Common myeloid progenitor, CD34-positive (primary cell): ENCODE results near the gene DSG2.

Experiments
- CTCF ChIA-PET: fragments of 350-600 bp; sonication (Branson Sonifier 250); formaldehyde crosslinking; loops from one replicate; lab custom pipeline; 2021; ENCODE audit warnings: antibody characterized with exemption; lab: Charles Lee
- POLR2A ChIA-PET: fragments of 350-600 bp; sonication (Branson Sonifier 250); formaldehyde crosslinking; loops from one replicate; lab custom pipeline; 2021; ENCODE audit warnings: antibody characterized with exemption; lab: Charles Lee
- DNase-seq, 3 donors: peaks; one replicate each; pipeline versions ENCODE4 v3.0.0 to v3.0.0-alpha.2; 2013
- H3K27ac ChIP-seq, 2 experiments: 1 replicate in 1 of 2; 2 replicates in 1 of 2; pipeline ENCODE4 v1.7.0; 2013; ENCODE audit warnings: inconsistent platforms in 2 of 2, low read length in 2 of 2, mild to moderate bottlenecking in 2 of 2, low read depth in 1 of 2, moderate library complexity in 1 of 2; ENCODE audit not compliant: severe bottlenecking in 2 of 2, insufficient read depth in 1 of 2, poor library complexity in 1 of 2
- H3K27me3 ChIP-seq, 5 experiments: replicated peaks in 2 of 5; 1 replicate in 3 of 5; 2 replicates in 2 of 5; pipeline versions ENCODE4 v1.6.1 to v1.7.0; 2013; ENCODE audit warnings: low read length in 4 of 5, mild to moderate bottlenecking in 2 of 5, moderate library complexity in 2 of 5, inconsistent platforms in 1 of 5; ENCODE audit not compliant: insufficient read depth in 5 of 5, control insufficient read depth in 4 of 5
- H3K36me3 ChIP-seq, 4 experiments: 1 replicate in 2 of 4; 2 replicates in 2 of 4; pipeline versions ENCODE4 v1.6.1 to v1.7.0; 2013; ENCODE audit warnings: low read length in 3 of 4, control low read depth in 1 of 4, mild to moderate bottlenecking in 1 of 4; ENCODE audit not compliant: control insufficient read depth in 4 of 4, insufficient read depth in 4 of 4
- H3K4me1 ChIP-seq, 4 experiments: 1 replicate in 3 of 4; 2 replicates in 1 of 4; pipeline versions ENCODE4 v1.6.1 to v1.7.1; 2013; ENCODE audit warnings: low read length in 3 of 4, mild to moderate bottlenecking in 3 of 4, control low read depth in 1 of 4, inconsistent platforms in 1 of 4, moderate library complexity in 1 of 4; ENCODE audit not compliant: control insufficient read depth in 4 of 4, insufficient read depth in 4 of 4; ENCODE audit errors: control extremely low read depth in 1 of 4
- H3K4me3 ChIP-seq, 7 experiments: 1 replicate in 4 of 7; 2 replicates in 3 of 7; pipeline versions ENCODE4 v1.5.1 to v1.7.0; 2013; ENCODE audit warnings: mild to moderate bottlenecking in 7 of 7, low read length in 6 of 7, moderate library complexity in 6 of 7, inconsistent platforms in 2 of 7, low read depth in 2 of 7, control low read depth in 1 of 7; ENCODE audit not compliant: insufficient read depth in 4 of 7, control insufficient read depth in 1 of 7; ENCODE audit errors: extremely low read depth in 1 of 7
- H3K9me3 ChIP-seq, 5 experiments: 1 replicate in 4 of 5; 2 replicates in 1 of 5; pipeline versions ENCODE4 v1.6.1 to v1.7.1; 2013; ENCODE audit warnings: low read length in 4 of 5, mild to moderate bottlenecking in 2 of 5, inconsistent platforms in 1 of 5, low read depth in 1 of 5, moderate library complexity in 1 of 5; ENCODE audit not compliant: control insufficient read depth in 4 of 5, insufficient read depth in 2 of 5; ENCODE audit errors: control extremely low read depth in 1 of 5
- WGBS: methylation state at CpG from one replicate; pipeline ENCODE4 v1.1.5; 2013; ENCODE audit not compliant: insufficient coverage; 5-methylcytosine and 5-hydroxymethylcytosine counted together

Gene DSG2

DNA sequence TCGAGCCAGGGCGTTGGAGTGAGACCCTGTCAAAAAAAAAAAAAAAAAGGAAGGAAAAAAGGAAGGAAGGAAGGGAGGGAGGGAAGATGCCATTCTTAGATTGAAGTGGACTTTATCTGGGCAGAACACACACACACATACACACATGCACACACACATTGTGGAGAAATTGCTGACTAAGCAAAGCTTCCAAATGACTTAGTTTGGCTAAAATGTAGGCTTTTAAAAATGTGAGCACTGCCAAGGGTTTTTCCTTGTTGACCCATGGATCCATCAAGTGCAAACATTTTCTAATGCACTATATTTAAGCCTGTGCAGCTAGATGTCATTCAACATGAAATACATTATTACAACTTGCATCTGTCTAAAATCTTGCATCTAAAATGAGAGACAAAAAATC lies 93.1 kb downstream of the DSG2 start:
- WGBS, result no CpG with 5 or more reads among the region's 2 CpGs
- Histone ChIP-seq H3K27me3 (no peaks in the 10 kb centered on the region), H3K36me3 (no peaks in the 10 kb centered on the region), H3K4me1 (peaks cover 0 to 6% (median 2%) of the 10 kb centered on the region in 4 experiments), H3K4me3 (no peak overlapping the region), H3K9me3 (no peaks in the 10 kb centered on the region), H3K27ac (no peak overlapping the region)
- ChIA-PET POLR2A (interaction anchor here (0.7 kb wide), 1 partner anchor 91 kb away, joined by 5 read pairs; no protein-coding TSS in a partner anchor), CTCF (interaction anchor here (0.8 to 1.6 kb wide), 2 partner anchors 115 to 131 kb away, joined by 3 to 5 read pairs; no protein-coding TSS in a partner anchor)
- DNase-seq, result peak; percentile 19 to 33 (median 20)

GRCh38 chr18:31591628-31592027 lies 93.7 kb downstream of the DSG2 start, which contains the start of gene TTR:
Gene TTR (plus strand): TSS chr18:31591877. CDS start chr18:31591903, 26 bp downstream.
- no peak for DNase-seq
- no peaks in the 10 kb centered on the region for H3K36me3 ChIP-seq
- 90% methylated on average over 2 of the region's 5 CpGs for WGBS
- no peak within 1 kb of the TSS for H3K27ac ChIP-seq
- H3K4me3 ChIP-seq, result no peak within 1 kb of the TSS
- CTCF ChIA-PET, result interaction anchor here (1.6 kb wide), 1 partner anchor 131 kb away, joined by 5 read pairs; no protein-coding TSS in a partner anchor
- no peaks in the 10 kb centered on the region for H3K9me3 ChIP-seq
- POLR2A ChIA-PET, result interaction anchor here (0.6 kb wide), 1 partner anchor 29 kb away, joined by 3 read pairs; no protein-coding TSS in a partner anchor
- H3K27me3 ChIP-seq, result no peaks in the 10 kb centered on the region
- peaks cover 0 to 4% (median 2%) of the 10 kb centered on the region in 4 experiments for H3K4me1 ChIP-seq

DNA sequence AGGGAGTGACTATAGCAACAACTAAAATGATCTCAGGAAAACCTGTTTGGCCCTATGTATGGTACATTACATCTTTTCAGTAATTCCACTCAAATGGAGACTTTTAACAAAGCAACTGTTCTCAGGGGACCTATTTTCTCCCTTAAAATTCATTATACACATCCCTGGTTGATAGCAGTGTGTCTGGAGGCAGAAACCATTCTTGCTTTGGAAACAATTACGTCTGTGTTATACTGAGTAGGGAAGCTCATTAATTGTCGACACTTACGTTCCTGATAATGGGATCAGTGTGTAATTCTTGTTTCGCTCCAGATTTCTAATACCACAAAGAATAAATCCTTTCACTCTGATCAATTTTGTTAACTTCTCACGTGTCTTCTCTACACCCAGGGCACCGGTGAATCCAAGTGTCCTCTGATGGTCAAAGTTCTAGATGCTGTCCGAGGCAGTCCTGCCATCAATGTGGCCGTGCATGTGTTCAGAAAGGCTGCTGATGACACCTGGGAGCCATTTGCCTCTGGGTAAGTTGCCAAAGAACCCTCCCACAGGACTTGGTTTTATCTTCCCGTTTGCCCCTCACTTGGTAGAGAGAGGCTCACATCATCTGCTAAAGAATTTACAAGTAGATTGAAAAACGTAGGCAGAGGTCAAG lies 94.7 kb downstream of the DSG2 start:
- WGBS, result 92% methylated on average over 9 of the region's 10 CpGs
- Histone ChIP-seq H3K36me3 (no peaks in the 10 kb centered on the region), H3K4me3 (no peak overlapping the region), H3K9me3 (no peaks in the 10 kb centered on the region), H3K27ac (no peak overlapping the region), H3K4me1 (peaks cover 0 to 4% (median 2%) of the 10 kb centered on the region in 4 experiments), H3K27me3 (no peaks in the 10 kb centered on the region)
- ChIA-PET CTCF (interaction anchor here (1.6 to 2.1 kb wide), 2 partner anchors 19 to 130 kb away, joined by 5 to 7 read pairs; no protein-coding TSS in a partner anchor), POLR2A (interaction anchor here (0.6 kb wide), 2 partner anchors 30 to 33 kb away, joined by 3 read pairs; no protein-coding TSS in a partner anchor)
- no peak for DNase-seq

- Histone ChIP-seq H3K27me3 (no peaks in the 10 kb centered on the region), H3K4me1 (peaks cover 0 to 4% (median 2%) of the 10 kb centered on the region in 4 experiments), H3K4me3 (no peak overlapping the region), H3K9me3 (no peaks in the 10 kb centered on the region), H3K36me3 (no peaks in the 10 kb centered on the region), H3K27ac (no peak overlapping the region)
- DNase-seq, result no peak
- ChIA-PET POLR2A (no interaction called here), CTCF (interaction anchor here (1.2 kb wide), 1 partner anchor 11 kb away, joined by 4 read pairs; no protein-coding TSS in a partner anchor)
- WGBS, result 90% methylated on average over 3 of the region's 5 CpGs
These were observed 97.3 kb downstream of the DSG2 start for GRCh38 chr18:31595121-31595771.

GRCh38 chr18:31596081-31596872 lies 98.3 kb downstream of the DSG2 start:
- WGBS, result 98% methylated on average over 8 of the region's 9 CpGs
- ChIA-PET POLR2A (no interaction called here), CTCF (interaction anchor here (1.0 kb wide), 1 partner anchor 10 kb away, joined by 3 read pairs; no protein-coding TSS in a partner anchor)

DNA sequence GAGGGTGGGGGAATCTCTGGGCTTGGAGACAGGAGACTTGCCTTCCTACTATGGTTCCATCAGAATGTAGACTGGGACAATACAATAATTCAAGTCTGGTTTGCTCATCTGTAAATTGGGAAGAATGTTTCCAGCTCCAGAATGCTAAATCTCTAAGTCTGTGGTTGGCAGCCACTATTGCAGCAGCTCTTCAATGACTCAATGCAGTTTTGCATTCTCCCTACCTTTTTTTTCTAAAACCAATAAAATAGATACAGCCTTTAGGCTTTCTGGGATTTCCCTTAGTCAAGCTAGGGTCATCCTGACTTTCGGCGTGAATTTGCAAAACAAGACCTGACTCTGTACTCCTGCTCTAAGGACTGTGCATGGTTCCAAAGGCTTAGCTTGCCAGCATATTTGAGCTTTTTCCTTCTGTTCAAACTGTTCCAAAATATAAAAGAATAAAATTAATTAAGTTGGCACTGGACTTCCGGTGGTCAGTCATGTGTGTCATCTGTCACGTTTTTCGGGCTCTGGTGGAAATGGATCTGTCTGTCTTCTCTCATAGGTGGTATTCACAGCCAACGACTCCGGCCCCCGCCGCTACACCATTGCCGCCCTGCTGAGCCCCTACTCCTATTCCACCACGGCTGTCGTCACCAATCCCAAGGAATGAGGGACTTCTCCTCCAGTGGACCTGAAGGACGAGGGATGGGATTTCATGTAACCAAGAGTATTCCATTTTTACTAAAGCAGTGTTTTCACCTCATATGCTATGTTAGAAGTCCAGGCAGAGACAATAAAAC lies 100.2 kb downstream of the DSG2 start:
- Histone ChIP-seq H3K36me3 (no peaks in the 10 kb centered on the region), H3K27ac (no peak overlapping the region), H3K9me3 (no peaks in the 10 kb centered on the region), H3K27me3 (no peaks in the 10 kb centered on the region), H3K4me3 (no peak overlapping the region), H3K4me1 (no peaks in the 10 kb centered on the region)
- ChIA-PET POLR2A (no interaction called here), CTCF (interaction anchor here (1.2 to 1.7 kb wide), 4 partner anchors 12 to 15 kb away, joined by 3 to 5 read pairs (median 4); no protein-coding TSS in a partner anchor)
- no peak for DNase-seq
- WGBS, result 98% methylated on average over 11 of the region's 13 CpGs

More at GRCh38 chr18:31596081-31596872, 98.3 kb downstream of the DSG2 start:
- no peak for DNase-seq
- Histone ChIP-seq H3K36me3 (no peaks in the 10 kb centered on the region), H3K27me3 (no peaks in the 10 kb centered on the region), H3K4me1 (peaks cover 0 to under 1% (median 0%) of the 10 kb centered on the region in 4 experiments), H3K27ac (no peak overlapping the region), H3K4me3 (no peak overlapping the region), H3K9me3 (no peaks in the 10 kb centered on the region)
